Astrocyte of the cerebellum (primary cell): ENCODE results near the gene LRRC49.
"Not testable (repeated sequence)": the region's sequence is repeated elsewhere in the genome, so short reads cannot be mapped to it uniquely, and the experiment has no call there.

Experiments used
- DNase-seq: peaks from one replicate; pipeline ENCODE4 v3.0.0-alpha.2; 2011; ENCODE audit warnings: low read depth
- H3K4me3 ChIP-seq: 2 replicates; pipeline ENCODE4 v1.5.1; 2011; ENCODE audit warnings: mild to moderate bottlenecking, low read depth, low read length, moderate library complexity
- in situ Hi-C: cut with HindIII; loops from 2 replicates; pipeline ENCODE4 v1.10.0; 2017; ENCODE audit warnings: low sequenced_read_pairs
- TF ChIP-seq, protein P1 (sequence below): IDR thresholded peaks from 2 replicates; pipeline ENCODE4 v1.5.1; 2012; ENCODE audit warnings: low read length, low read depth, moderate library complexity, mild to moderate bottlenecking; ENCODE audit errors: missing control alignments

The LRRC49 gene

DNA sequence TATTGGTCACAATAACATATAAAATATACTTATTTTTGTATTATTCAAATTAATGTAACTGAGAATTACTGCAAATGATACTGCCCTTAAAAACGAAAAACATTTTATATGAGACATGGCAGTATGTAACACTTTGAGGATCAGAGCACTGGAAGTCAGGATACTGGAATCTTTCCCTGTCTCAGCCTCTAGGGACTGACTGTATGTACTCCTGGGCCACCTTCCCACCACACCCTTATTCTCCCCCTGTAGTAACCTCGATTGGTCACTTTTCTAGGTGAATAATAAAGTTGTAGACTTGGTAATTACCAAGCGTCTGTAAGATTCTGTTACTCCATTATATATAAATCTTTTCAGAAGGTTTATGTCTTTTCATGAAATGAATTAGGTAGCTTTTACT lies 43.0 kb downstream of the LRRC49 start:
- in situ Hi-C loops = no loop called here
- no peak for DNase-seq
- TF ChIP-seq, protein P1, sequence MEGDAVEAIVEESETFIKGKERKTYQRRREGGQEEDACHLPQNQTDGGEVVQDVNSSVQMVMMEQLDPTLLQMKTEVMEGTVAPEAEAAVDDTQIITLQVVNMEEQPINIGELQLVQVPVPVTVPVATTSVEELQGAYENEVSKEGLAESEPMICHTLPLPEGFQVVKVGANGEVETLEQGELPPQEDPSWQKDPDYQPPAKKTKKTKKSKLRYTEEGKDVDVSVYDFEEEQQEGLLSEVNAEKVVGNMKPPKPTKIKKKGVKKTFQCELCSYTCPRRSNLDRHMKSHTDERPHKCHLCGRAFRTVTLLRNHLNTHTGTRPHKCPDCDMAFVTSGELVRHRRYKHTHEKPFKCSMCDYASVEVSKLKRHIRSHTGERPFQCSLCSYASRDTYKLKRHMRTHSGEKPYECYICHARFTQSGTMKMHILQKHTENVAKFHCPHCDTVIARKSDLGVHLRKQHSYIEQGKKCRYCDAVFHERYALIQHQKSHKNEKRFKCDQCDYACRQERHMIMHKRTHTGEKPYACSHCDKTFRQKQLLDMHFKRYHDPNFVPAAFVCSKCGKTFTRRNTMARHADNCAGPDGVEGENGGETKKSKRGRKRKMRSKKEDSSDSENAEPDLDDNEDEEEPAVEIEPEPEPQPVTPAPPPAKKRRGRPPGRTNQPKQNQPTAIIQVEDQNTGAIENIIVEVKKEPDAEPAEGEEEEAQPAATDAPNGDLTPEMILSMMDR = no peak
- H3K4me3 ChIP-seq = no peak overlapping the region

DNA sequence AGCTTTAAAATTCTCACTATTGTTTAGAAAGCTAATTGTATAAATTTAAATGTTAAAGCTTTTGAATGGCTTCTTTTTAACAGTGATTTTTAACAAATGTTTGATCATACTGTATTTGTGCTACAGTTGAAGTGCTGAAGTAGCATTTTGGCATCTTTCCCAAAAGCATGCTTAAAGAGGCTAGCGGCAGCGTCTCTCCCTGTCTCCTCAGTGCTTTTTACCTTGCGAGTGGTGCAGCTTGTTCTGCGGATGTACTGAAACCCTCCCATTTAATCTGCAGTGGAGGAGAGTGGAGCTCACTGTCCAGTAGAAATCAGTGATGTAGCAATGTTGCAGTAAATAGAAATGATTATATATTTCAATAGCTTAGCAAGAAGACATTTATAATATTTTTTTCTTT lies 43.7 kb downstream of the LRRC49 start:
- no peak for DNase-seq
- TF ChIP-seq, protein P1 = no peak
- in situ Hi-C loops = no loop called here
- H3K4me3 ChIP-seq = no peak overlapping the region

DNA sequence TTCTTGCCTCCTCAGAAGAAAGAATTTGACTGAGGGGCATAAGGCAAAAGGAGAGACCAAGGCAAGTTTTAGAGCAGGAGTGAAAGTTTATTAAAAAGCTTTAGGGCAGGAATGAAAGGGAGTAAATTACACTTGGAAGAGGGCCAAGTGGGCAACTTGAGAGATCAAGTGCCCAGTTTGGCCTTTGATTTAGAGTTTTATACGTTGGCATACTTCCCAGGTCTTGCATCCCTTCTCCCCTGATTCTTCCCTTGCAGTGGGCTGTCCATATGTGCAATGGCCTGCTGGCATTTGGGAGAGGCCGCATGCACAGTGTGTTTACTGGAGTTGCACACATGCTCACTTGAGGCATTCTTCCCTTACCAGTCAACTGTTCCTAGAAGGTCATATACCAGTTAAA lies 50.7 kb downstream of the LRRC49 start:
- in situ Hi-C loops = not testable (repeated sequence)

DNA sequence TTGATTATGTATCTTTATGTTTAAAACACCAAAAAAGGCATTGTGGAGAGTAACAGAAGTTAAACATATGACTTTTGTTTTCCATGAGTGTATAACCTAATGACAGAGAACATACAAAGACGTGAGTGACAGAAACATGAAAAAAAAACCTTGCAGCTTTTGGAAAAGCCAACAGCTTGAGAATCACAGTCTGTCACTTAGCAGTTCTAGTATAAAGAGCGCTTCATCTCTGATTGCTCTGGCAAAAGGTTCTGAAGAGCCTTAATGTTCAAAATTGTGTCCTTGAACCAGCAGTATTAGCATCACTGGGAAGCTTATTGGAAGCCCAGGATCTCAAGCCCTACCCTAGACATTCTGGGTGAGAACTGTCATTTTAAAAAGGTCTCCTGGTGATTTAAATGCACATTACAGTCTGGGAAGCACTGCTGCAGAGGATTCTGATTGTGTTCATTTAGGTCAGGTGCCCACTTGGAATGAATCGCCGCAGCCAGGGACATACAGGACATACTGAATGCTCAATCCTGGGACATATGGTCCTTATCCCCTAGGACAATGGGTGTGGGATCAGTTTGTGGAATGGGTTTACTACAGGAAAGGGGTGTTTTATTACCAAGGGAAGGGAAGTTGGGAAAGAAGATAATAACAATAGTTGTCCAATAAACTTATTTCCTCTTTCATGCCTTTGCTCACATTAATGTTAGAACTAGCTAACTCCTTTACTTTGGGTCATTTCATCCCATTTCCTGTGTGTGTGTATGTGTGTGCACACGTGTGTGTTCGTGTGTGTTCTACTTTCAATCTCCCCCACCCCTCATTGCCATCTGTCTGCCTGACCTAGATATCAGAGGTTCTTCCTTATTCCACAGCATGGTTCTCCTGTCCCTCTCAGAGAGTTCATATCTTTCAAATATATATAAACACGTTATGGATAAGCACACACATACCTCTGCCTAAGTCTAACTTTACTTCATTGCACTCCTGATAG lies 55.0 kb downstream of the LRRC49 start:
- no peak overlapping the region for H3K4me3 ChIP-seq
- TF ChIP-seq, protein P1 = no peak
- in situ Hi-C loops = no loop called here
- DNase-seq = no peak

More for the DNA sequence above, 50.7 kb downstream of the LRRC49 start:
- not testable (repeated sequence) for DNase-seq, H3K4me3 ChIP-seq

DNA sequence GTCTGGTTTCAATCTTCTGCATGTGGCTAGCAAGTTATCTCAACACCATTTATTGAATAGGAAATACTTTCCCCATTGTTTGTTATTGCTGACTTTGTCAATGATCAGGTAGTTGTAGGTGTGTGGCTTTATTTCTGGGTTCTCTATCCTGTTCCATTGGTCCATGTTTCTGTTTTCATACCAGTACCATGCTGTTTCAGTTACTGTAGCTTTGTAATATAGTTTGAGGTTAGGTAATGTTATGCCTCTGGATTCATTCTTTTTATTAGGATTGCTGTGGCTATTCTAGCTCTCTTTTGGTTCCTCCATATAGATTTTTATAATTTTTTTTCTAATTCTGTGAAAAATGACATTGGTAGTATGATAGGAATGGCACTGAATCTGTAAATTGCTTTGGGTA lies 58.3 kb downstream of the LRRC49 start:
- TF ChIP-seq, protein P1 = no peak
- in situ Hi-C loops = no loop called here
- DNase-seq = no peak
- H3K4me3 ChIP-seq = no peak overlapping the region

DNA sequence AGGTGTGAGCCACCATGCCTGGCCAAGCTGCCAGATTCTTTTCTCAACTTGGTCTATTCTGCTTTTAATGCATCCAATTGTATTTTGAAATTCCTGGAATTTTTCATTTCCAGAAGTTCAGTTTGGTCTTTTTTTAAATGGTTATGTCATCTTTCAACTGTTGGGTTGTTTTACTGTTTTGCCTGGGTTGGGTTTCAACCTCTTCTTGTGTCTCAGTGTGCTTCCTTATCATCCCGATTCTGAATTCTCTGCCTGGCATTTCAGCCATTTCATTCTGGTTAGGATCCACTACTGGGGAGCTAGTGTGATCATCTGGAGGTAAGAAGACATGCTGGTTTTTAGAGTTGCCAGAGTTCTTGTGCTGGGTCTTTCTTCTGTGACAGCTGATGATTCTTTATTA lies 61.5 kb downstream of the LRRC49 start:
- DNase-seq = no peak
- no peak overlapping the region for H3K4me3 ChIP-seq
- TF ChIP-seq, protein P1 = no peak
- in situ Hi-C loops = no loop called here

DNA sequence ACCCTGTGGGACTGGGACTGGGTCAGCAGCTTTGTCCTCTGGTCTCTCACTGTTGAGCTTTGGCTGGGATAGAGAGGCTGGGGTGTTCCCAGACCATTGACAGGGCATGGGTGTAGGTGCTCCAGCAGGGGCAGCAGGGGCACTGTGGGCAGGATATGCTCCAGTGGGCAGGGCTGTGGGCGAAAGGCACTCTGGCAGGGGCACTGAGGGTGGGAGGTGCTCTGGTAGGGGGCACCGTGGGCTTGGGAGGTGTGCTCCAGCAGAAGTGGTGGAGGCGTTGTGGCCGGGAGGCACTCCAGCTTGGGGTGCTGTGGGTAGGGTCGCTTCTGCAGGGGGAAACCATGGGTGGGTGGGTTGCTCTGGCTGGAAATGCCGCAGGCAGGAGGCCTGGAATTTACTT lies 62.1 kb downstream of the LRRC49 start:
- in situ Hi-C loops = no loop called here

More for the DNA sequence above, 62.1 kb downstream of the LRRC49 start:
- TF ChIP-seq, protein P1 = no peak
- DNase-seq = no peak
- H3K4me3 ChIP-seq = no peak overlapping the region
